Activated T-cell treated with anti-CD3 and anti-CD28 coated beads for 4 hours (primary cell): ENCODE results near the gene LCN10.

ENCODE experiments used
- DNase-seq: peaks from one replicate; pipeline ENCODE4 v3.0.0-alpha.2; 2020

Gene LCN10

GRCh38 chr9:136697821-136698526 lies 44.8 kb downstream of the LCN10 start:
- DNase-seq: no peak

GRCh38 chr9:136697146-136697820 lies 45.5 kb downstream of the LCN10 start:
- DNase-seq: no peak

- no peak for DNase-seq
Observed at GRCh38 chr9:136696502-136696901, 46.2 kb downstream of the LCN10 start.

GRCh38 chr9:136695955-136696354 lies 46.8 kb downstream of the LCN10 start:
- no peak for DNase-seq

- DNase-seq: no peak
Observed at GRCh38 chr9:136695435-136695895, 47.3 kb downstream of the LCN10 start.

GRCh38 chr9:136694872-136695247 lies 47.9 kb downstream of the LCN10 start:
- no peak for DNase-seq

- DNase-seq: no peak
Observed at GRCh38 chr9:136694163-136694871, 48.4 kb downstream of the LCN10 start.

- no peak for DNase-seq
Observed at GRCh38 chr9:136693490-136694162, 49.1 kb downstream of the LCN10 start.

GRCh38 chr9:136693135-136693489 lies 49.6 kb downstream of the LCN10 start:
- no peak for DNase-seq

- no peak for DNase-seq
Observed at GRCh38 chr9:136692185-136693134, 50.3 kb downstream of the LCN10 start.

- no peak for DNase-seq
Observed at GRCh38 chr9:136691316-136692184, 51.2 kb downstream of the LCN10 start.

GRCh38 chr9:136690806-136691261 lies 51.9 kb downstream of the LCN10 start:
- no peak for DNase-seq

- DNase-seq: no peak
Observed at GRCh38 chr9:136690104-136690805, 52.5 kb downstream of the LCN10 start.

- DNase-seq: no peak
Observed at GRCh38 chr9:136689108-136689460, 53.7 kb downstream of the LCN10 start.

- no peak for DNase-seq
Observed at GRCh38 chr9:136688274-136689107, 54.2 kb downstream of the LCN10 start.
